ENCODE data around the gene ZFAND3.

Gene ZFAND3

GRCh38 chr6:37858363-37858762, 38.8 kb downstream of the ZFAND3 start:
- CTCF ChIA-PET, result interaction anchor here (0.7 to 2.0 kb wide), 6 partner anchors 9 to 389 kb away, joined by 3 to 6 read pairs (median 3); no protein-coding TSS in a partner anchor
- Mint-ChIP-seq H3K4me3 (no peak overlapping the region), H3K36me3 (peaks cover 2% of the 10 kb centered on the region), H3K27me3 (no peaks in the 10 kb centered on the region), H3K27ac (no peak overlapping the region), H3K9me3 (no peaks in the 10 kb centered on the region), H3K4me1 (peaks cover 7% of the 10 kb centered on the region)
- DNase-seq, result no peak

- H3K27ac Mint-ChIP-seq, result no peak overlapping the region
- H3K36me3 Mint-ChIP-seq, result peaks cover 2% of the 10 kb centered on the region
- no peaks in the 10 kb centered on the region for H3K27me3 Mint-ChIP-seq
- no peak for DNase-seq
- CTCF ChIA-PET, result interaction anchor here (1.1 kb wide), 1 partner anchor 12 kb away, joined by 3 read pairs; no protein-coding TSS in a partner anchor
- no peak overlapping the region for H3K4me3 Mint-ChIP-seq
- no peaks in the 10 kb centered on the region for H3K9me3 Mint-ChIP-seq
- peaks cover 7% of the 10 kb centered on the region for H3K4me1 Mint-ChIP-seq
These were observed 40.8 kb downstream of the ZFAND3 start for GRCh38 chr6:37860226-37860839.

GRCh38 chr6:37861452-37861851, 41.9 kb downstream of the ZFAND3 start:
- no peak for DNase-seq
- H3K4me1 Mint-ChIP-seq, result peaks cover 14% of the 10 kb centered on the region
- no peaks in the 10 kb centered on the region for H3K36me3 Mint-ChIP-seq
- H3K27me3 Mint-ChIP-seq, result no peaks in the 10 kb centered on the region
- H3K4me3 Mint-ChIP-seq, result no peak overlapping the region
- CTCF ChIA-PET, result interaction anchor here (1.0 kb wide), 1 partner anchor 70 kb away, joined by 3 read pairs; no protein-coding TSS in a partner anchor
- H3K27ac Mint-ChIP-seq, result no peak overlapping the region
- H3K9me3 Mint-ChIP-seq, result no peaks in the 10 kb centered on the region

GRCh38 chr6:37862430-37862829, 42.9 kb downstream of the ZFAND3 start:
- H3K4me3 Mint-ChIP-seq, result no peak overlapping the region
- peaks cover 17% of the 10 kb centered on the region for H3K4me1 Mint-ChIP-seq
- CTCF ChIA-PET, result interaction anchor here (1.0 kb wide), 1 partner anchor 71 kb away, joined by 3 read pairs; no protein-coding TSS in a partner anchor
- no peak overlapping the region for H3K27ac Mint-ChIP-seq
- H3K9me3 Mint-ChIP-seq, result no peaks in the 10 kb centered on the region
- DNase-seq, result no peak
- no peaks in the 10 kb centered on the region for H3K36me3 Mint-ChIP-seq
- no peaks in the 10 kb centered on the region for H3K27me3 Mint-ChIP-seq

GRCh38 chr6:37862992-37863391, 43.5 kb downstream of the ZFAND3 start:
- CTCF ChIA-PET, result no interaction called here
- H3K27ac Mint-ChIP-seq, result no peak overlapping the region
- no peaks in the 10 kb centered on the region for H3K9me3 Mint-ChIP-seq
- peaks cover 15% of the 10 kb centered on the region for H3K4me1 Mint-ChIP-seq
- H3K27me3 Mint-ChIP-seq, result no peaks in the 10 kb centered on the region
- no peak overlapping the region for H3K4me3 Mint-ChIP-seq
- no peaks in the 10 kb centered on the region for H3K36me3 Mint-ChIP-seq
- no peak for DNase-seq

- Mint-ChIP-seq H3K4me1 (peaks cover 17% of the 10 kb centered on the region), H3K27ac (no peak overlapping the region), H3K4me3 (no peak overlapping the region), H3K9me3 (no peaks in the 10 kb centered on the region), H3K36me3 (no peaks in the 10 kb centered on the region), H3K27me3 (no peaks in the 10 kb centered on the region)
- DNase-seq, result no peak
- CTCF ChIA-PET, result no interaction called here
These were observed 44.7 kb downstream of the ZFAND3 start for GRCh38 chr6:37864250-37864649.

GRCh38 chr6:37865504-37865903, 46.0 kb downstream of the ZFAND3 start:
- no peaks in the 10 kb centered on the region for H3K27me3 Mint-ChIP-seq
- H3K4me1 Mint-ChIP-seq, result peaks cover 17% of the 10 kb centered on the region
- CTCF ChIA-PET, result no interaction called here
- DNase-seq, result no peak
- no peak overlapping the region for H3K27ac Mint-ChIP-seq
- H3K36me3 Mint-ChIP-seq, result no peaks in the 10 kb centered on the region
- H3K9me3 Mint-ChIP-seq, result peaks cover 2% of the 10 kb centered on the region
- H3K4me3 Mint-ChIP-seq, result no peak overlapping the region

- Mint-ChIP-seq H3K36me3 (peaks cover 8% of the 10 kb centered on the region), H3K4me3 (no peak overlapping the region), H3K9me3 (peaks cover 10% of the 10 kb centered on the region), H3K27me3 (no peaks in the 10 kb centered on the region), H3K27ac (no peak overlapping the region), H3K4me1 (peaks cover 17% of the 10 kb centered on the region)
- CTCF ChIA-PET, result interaction anchor here (1.0 to 1.1 kb wide), 2 partner anchors 8 to 15 kb away, joined by 3 read pairs; no protein-coding TSS in a partner anchor
- no peak for DNase-seq
These were observed 47.3 kb downstream of the ZFAND3 start for GRCh38 chr6:37866590-37867507.

- CTCF ChIA-PET, result interaction anchor here (1.0 kb wide), 1 partner anchor 9 kb away, joined by 3 read pairs; no protein-coding TSS in a partner anchor
- Mint-ChIP-seq H3K4me1 (peaks cover 23% of the 10 kb centered on the region), H3K4me3 (no peak overlapping the region)
These were observed 48.4 kb downstream of the ZFAND3 start for GRCh38 chr6:37867756-37868446.

GRCh38 chr6:37868447-37868825, 48.9 kb downstream of the ZFAND3 start:
- no peak for DNase-seq
- Mint-ChIP-seq H3K4me1 (peaks cover 23% of the 10 kb centered on the region), H3K36me3 (peaks cover 19% of the 10 kb centered on the region), H3K27me3 (no peaks in the 10 kb centered on the region), H3K27ac (no peak overlapping the region), H3K4me3 (no peak overlapping the region), H3K9me3 (peaks cover 11% of the 10 kb centered on the region)
- CTCF ChIA-PET, result no interaction called here

More at GRCh38 chr6:37867756-37868446, 48.4 kb downstream of the ZFAND3 start:
- DNase-seq, result no peak
- peaks cover 17% of the 10 kb centered on the region for H3K36me3 Mint-ChIP-seq
- H3K27me3 Mint-ChIP-seq, result no peaks in the 10 kb centered on the region
- H3K9me3 Mint-ChIP-seq, result peaks cover 11% of the 10 kb centered on the region
- no peak overlapping the region for H3K27ac Mint-ChIP-seq

GRCh38 chr6:37871616-37872372, 52.3 kb downstream of the ZFAND3 start:
- Mint-ChIP-seq H3K27ac (no peak overlapping the region), H3K27me3 (no peaks in the 10 kb centered on the region), H3K36me3 (peaks cover 22% of the 10 kb centered on the region), H3K4me3 (no peak overlapping the region), H3K4me1 (peaks cover 16% of the 10 kb centered on the region), H3K9me3 (peaks cover 11% of the 10 kb centered on the region)
- no peak for DNase-seq
- CTCF ChIA-PET, result interaction anchor here (2.1 kb wide), 1 partner anchor 13 kb away, joined by 5 read pairs; no protein-coding TSS in a partner anchor

GRCh38 chr6:37872373-37872745, 52.8 kb downstream of the ZFAND3 start:
- Mint-ChIP-seq H3K27me3 (no peaks in the 10 kb centered on the region), H3K36me3 (peaks cover 23% of the 10 kb centered on the region), H3K9me3 (peaks cover 11% of the 10 kb centered on the region), H3K4me3 (no peak overlapping the region), H3K27ac (no peak overlapping the region), H3K4me1 (peaks cover 12% of the 10 kb centered on the region)
- CTCF ChIA-PET, result no interaction called here
- DNase-seq, result no peak

GRCh38 chr6:37874726-37875125, 55.2 kb downstream of the ZFAND3 start:
- Mint-ChIP-seq H3K27me3 (no peaks in the 10 kb centered on the region), H3K9me3 (peaks cover 10% of the 10 kb centered on the region), H3K4me3 (no peak overlapping the region), H3K4me1 (peaks cover 6% of the 10 kb centered on the region), H3K36me3 (peaks cover 23% of the 10 kb centered on the region), H3K27ac (no peak overlapping the region)
- no peak for DNase-seq
- CTCF ChIA-PET, result no interaction called here
